Measurements from ENCODE around the gene TUBB3. TPM values are rescaled to one million over a fixed set of nuclear protein-coding genes. Genes with fewer than 3 reads are reported as not detected.

Gene TUBB3
- total RNA-seq, 2 donors from 2014 or later, result 2.9 TPM; not detected in 1

DNA sequence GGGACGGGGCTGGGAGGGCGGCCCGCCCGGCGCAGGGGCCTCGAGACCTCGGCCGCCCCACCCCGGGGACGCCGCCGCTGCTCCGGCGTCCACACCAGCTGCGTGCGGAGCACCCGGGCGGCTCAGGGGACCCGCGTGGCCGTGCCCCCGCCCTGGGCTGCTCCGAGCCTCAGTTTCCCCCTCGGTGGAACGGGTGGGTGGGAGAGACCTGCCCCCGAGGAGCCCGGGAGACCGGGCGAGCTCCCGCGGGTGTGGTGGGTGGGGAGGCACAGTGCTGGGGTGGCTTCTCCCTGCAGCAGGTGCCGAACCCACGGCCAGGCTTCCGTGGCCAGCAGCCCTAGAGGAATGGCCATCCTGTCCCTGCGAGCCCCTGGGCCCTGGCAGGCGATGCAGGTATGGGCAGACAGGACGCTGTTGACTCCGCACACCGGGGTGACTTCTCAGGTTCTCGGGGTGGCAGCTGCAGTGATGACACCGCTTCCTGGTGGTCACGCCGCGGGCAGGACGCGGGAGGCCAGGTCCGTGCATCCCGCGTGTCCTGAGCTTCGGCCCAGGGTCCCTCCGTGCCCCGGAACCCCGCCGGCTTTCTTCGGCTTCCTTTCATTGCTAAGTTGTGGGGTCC lies 26.1 kb downstream of the TUBB3 start:
- Histone ChIP-seq H3K27me3 (no peaks in the 10 kb centered on the region), H3K9me3 (no peaks in the 10 kb centered on the region), H3K36me3 (replicated peaks in 1 of 2; ENCODE audit: insufficient read depth in 1 of 2, low read depth in 2 of 2) (no peaks in the 10 kb centered on the region), H3K4me3 (peak overlapping the region; percentile 10 to 56), H3K27ac (no peak overlapping the region), H3K4me1 (peaks cover 20% of the 10 kb centered on the region)
- 24% methylated on average over 34 of the region's 55 CpGs; no CpG with 5 or more reads in 1 of the 2 donors for WGBS, 2 donors
- peak in 1 of 4 donors; percentile 21 for DNase-seq
- ATAC-seq, result no peak
- TF ChIP-seq POLR2A (IDR thresholded peaks at IDR 0.05), result no peak
- TF ChIP-seq, protein P1, sequence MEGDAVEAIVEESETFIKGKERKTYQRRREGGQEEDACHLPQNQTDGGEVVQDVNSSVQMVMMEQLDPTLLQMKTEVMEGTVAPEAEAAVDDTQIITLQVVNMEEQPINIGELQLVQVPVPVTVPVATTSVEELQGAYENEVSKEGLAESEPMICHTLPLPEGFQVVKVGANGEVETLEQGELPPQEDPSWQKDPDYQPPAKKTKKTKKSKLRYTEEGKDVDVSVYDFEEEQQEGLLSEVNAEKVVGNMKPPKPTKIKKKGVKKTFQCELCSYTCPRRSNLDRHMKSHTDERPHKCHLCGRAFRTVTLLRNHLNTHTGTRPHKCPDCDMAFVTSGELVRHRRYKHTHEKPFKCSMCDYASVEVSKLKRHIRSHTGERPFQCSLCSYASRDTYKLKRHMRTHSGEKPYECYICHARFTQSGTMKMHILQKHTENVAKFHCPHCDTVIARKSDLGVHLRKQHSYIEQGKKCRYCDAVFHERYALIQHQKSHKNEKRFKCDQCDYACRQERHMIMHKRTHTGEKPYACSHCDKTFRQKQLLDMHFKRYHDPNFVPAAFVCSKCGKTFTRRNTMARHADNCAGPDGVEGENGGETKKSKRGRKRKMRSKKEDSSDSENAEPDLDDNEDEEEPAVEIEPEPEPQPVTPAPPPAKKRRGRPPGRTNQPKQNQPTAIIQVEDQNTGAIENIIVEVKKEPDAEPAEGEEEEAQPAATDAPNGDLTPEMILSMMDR (IDR thresholded peaks at IDR 0.05), result no peak
- intact Hi-C loops (cut with DNase I), result no loop called here

DNA sequence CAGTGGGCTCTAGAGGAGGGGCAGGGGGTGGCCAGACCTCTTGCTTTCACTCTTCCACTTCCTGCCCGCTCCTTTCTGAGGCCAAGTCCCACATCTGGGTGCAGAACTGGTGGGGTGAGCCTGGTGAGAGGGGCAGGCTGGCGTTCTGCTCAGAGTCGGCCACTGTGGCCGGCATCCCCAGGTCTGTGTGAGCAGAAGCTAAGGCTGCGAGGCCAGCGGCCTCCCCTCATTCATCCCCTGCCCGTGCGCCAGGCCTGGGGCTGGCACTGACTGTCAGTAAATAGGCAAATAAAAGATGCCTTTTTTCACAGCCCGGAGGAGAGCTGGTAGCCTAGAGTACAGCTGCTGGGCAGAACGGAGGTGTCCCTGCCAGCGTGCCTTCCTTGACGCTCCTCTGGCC lies 26.6 kb downstream of the TUBB3 start:
- WGBS, 2 donors, result 48 to 62% methylated on average over 9 to 12 of the region's 12 CpGs
- TF ChIP-seq, protein P1 (IDR thresholded peaks at IDR 0.05), result no peak
- no peak for TF ChIP-seq POLR2A (IDR thresholded peaks at IDR 0.05)
- intact Hi-C loops (cut with DNase I), result no loop called here
- no peak for DNase-seq
- no peak for ATAC-seq
- Histone ChIP-seq H3K36me3 (replicated peaks in 1 of 2; ENCODE audit: insufficient read depth in 1 of 2, low read depth in 2 of 2) (no peaks in the 10 kb centered on the region), H3K9me3 (no peaks in the 10 kb centered on the region), H3K27ac (no peak overlapping the region), H3K27me3 (no peaks in the 10 kb centered on the region), H3K4me3 (no peak overlapping the region), H3K4me1 (peaks cover 20% of the 10 kb centered on the region)

DNA sequence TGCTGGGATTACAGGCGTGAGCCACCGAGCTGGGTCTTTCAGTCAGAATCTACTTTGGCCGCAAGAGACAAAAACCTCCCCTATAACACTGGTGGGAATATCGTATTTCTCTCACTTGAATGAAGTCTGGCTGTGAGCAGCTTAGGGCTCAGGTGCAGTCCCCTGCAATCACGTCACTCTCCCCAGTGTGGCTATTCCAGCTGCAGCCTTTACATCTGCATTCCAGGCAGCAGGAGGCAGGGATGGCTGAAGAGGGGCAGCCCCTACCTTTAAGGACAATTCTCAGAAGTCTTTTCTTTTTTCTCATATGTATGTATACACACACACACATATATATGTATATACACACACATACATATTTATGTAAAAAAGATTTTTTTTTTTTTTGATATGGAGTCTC lies 28.4 kb downstream of the TUBB3 start:
- intact Hi-C loops (cut with DNase I), result no loop called here
- no peak for DNase-seq

DNA sequence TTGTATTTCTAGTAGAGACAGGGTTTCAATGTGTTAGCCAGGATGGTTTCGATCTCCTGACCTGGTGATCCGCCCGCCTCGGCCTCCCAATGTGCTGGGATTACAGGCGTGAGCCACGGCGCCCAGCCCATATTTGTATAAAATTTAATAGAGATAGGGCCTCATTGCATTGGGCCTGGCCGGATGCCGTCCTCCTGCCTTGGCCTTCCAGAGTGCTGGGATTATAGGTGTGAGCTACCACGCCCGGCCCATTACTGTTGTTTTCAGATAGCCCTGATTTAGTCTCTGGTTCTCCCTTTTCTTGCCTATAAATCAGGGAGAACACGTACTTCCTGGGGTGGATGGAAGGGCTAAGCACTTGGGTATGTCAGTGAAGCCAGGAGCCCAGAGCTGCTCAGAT lies 28.9 kb downstream of the TUBB3 start:
- no peak overlapping the region for H3K27ac ChIP-seq
- ATAC-seq (no peak), DNase-seq (no peak)
- H3K36me3 ChIP-seq (replicated peaks in 1 of 2; ENCODE audit: insufficient read depth in 1 of 2, low read depth in 2 of 2), result peaks cover 0 to 3% of the 10 kb centered on the region in 2 donors
- WGBS, 2 donors, result 96 to 97% methylated on average over 10 to 12 of the region's 12 CpGs
- no peaks in the 10 kb centered on the region for H3K9me3 ChIP-seq
- peaks cover 20% of the 10 kb centered on the region for H3K4me1 ChIP-seq
- TF ChIP-seq, protein P1 (IDR thresholded peaks at IDR 0.05), result no peak
- no peak for TF ChIP-seq POLR2A (IDR thresholded peaks at IDR 0.05)
- intact Hi-C loops (cut with DNase I), result no loop called here
- no peaks in the 10 kb centered on the region for H3K27me3 ChIP-seq
- no peak overlapping the region for H3K4me3 ChIP-seq

More for the DNA sequence above, 28.4 kb downstream of the TUBB3 start:
- Histone ChIP-seq H3K36me3 (replicated peaks in 1 of 2; ENCODE audit: insufficient read depth in 1 of 2, low read depth in 2 of 2) (peaks cover 0 to under 1% of the 10 kb centered on the region in 2 donors), H3K27ac (no peak overlapping the region), H3K27me3 (no peaks in the 10 kb centered on the region), H3K4me3 (no peak overlapping the region), H3K9me3 (no peaks in the 10 kb centered on the region), H3K4me1 (peaks cover 20% of the 10 kb centered on the region)
- TF ChIP-seq, protein P1 (IDR thresholded peaks at IDR 0.05), result no peak
- no peak for TF ChIP-seq POLR2A (IDR thresholded peaks at IDR 0.05)
- 95% methylated on average over 4 to 5 of the region's 5 CpGs for WGBS, 2 donors
- no peak for ATAC-seq

DNA sequence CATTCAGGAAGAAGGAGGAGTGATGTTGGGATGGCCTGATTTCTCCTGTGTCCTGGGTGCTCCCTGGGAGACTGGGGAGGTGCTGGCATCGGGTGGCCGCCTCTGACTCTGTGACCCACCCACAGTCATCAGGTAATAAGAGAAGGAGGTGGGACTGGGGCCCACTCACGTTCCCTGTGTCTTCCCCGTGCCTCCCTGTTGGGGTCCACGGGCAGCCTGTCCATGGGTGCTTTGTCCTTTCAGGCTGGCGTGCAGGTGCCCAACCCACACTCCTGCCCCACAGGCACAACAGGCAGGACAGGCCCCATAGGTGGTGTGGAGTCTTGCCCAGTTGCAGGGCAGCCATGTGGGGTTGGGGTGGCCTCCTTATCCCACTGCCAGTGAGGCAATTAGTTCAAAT lies 29.4 kb downstream of the TUBB3 start:
- no peak for DNase-seq
- no peaks in the 10 kb centered on the region for H3K27me3 ChIP-seq
- peaks cover 19% of the 10 kb centered on the region for H3K4me1 ChIP-seq
- intact Hi-C loops (cut with DNase I), result no loop called here
- no peaks in the 10 kb centered on the region for H3K9me3 ChIP-seq
- 89 to 90% methylated on average over 6 of the region's 6 CpGs for WGBS, 2 donors
- no peak overlapping the region for H3K4me3 ChIP-seq
- ATAC-seq, result no peak
- H3K27ac ChIP-seq, result no peak overlapping the region
- H3K36me3 ChIP-seq (replicated peaks in 1 of 2; ENCODE audit: insufficient read depth in 1 of 2, low read depth in 2 of 2), result peaks cover 0 to 3% of the 10 kb centered on the region in 2 donors
- TF ChIP-seq POLR2A (IDR thresholded peaks at IDR 0.05), result no peak
